ENCODE results near the gene FRMD4A. TPM values are rescaled to one million over a fixed set of nuclear protein-coding genes. Genes with fewer than 3 reads are reported as not detected.

The FRMD4A gene
- total RNA-seq, 1 experiment from 2014 or later: 19.6 TPM

GRCh38 chr10:13630231-13630630 lies 700.5 kb downstream of the FRMD4A start:
- Mint-ChIP-seq H3K4me3 (no peak overlapping the region), H3K27ac (no peak overlapping the region), H3K4me1 (peaks cover 6 to 14% of the 10 kb centered on the region in 2 experiments; a peak in 3 of 4 replicates), H3K9me3 (no peaks in the 10 kb centered on the region; a peak in 1 of 5 replicates), H3K36me3 (ENCODE audit: insufficient read depth in 1 of 3, low read depth in 3 of 3) (peaks cover 0 to 6% (median 0%) of the 10 kb centered on the region in 3 experiments; a peak in 2 of 7 replicates), H3K27me3 (ENCODE audit: low read depth) (no peaks in the 10 kb centered on the region)
- no peak overlapping the region for H2BK12ac ChIP-seq (ENCODE audit: insufficient read length, low read depth, low read length)
- no peak overlapping the region for H2BK120ac ChIP-seq (ENCODE audit: low read depth, low read length, poor library complexity, severe bottlenecking)
- H2AFZ ChIP-seq (ENCODE audit: low read length): no peak overlapping the region
- H4K5ac ChIP-seq (ENCODE audit: insufficient read length, low read depth, low read length): no peak overlapping the region
- DNase-seq: no peak
- no peak for TF ChIP-seq CTCF (conservative IDR thresholded peaks at IDR 0.05)
- no peak overlapping the region for H3K23ac ChIP-seq (ENCODE audit: insufficient read length, low read depth, low read length)
- H4K91ac ChIP-seq (ENCODE audit: insufficient read length, low read depth, low read length): no peak overlapping the region
- no peak overlapping the region for H2BK5ac ChIP-seq (ENCODE audit: insufficient read length, low read length)
- no peak overlapping the region for H3K27ac ChIP-seq (ENCODE audit: insufficient read length, low read depth, low read length)
- H3K4ac ChIP-seq (ENCODE audit: low read depth, low read length): no peak overlapping the region
- no peaks in the 10 kb centered on the region for H3K79me1 ChIP-seq (ENCODE audit: insufficient read depth, low read depth, low read length, poor library complexity, severe bottlenecking)
- no peak overlapping the region for H3T11ph ChIP-seq (ENCODE audit: low read length)
- H3K27me3 ChIP-seq (ENCODE audit: insufficient read depth, low read length): no peaks in the 10 kb centered on the region
- H3K4me1 ChIP-seq (ENCODE audit: insufficient read depth, low read length): peaks cover 5% of the 10 kb centered on the region
- H3K56ac ChIP-seq (ENCODE audit: insufficient read length, low read depth, low read length): no peak overlapping the region
- no peak overlapping the region for H2AK5ac ChIP-seq (ENCODE audit: insufficient read length, low read length)
- no peak overlapping the region for H2BK15ac ChIP-seq (ENCODE audit: low read depth, low read length)
- no peak overlapping the region for H4K8ac ChIP-seq (replicated peaks; ENCODE audit: insufficient read length, low read depth, low read length)
- H3K9ac ChIP-seq (ENCODE audit: extremely low read depth, insufficient read length, low read length): no peak overlapping the region
- H3K23me2 ChIP-seq (ENCODE audit: insufficient read length, low read depth, low read length, poor library complexity, severe bottlenecking): no peaks in the 10 kb centered on the region
- no peaks in the 10 kb centered on the region for H3K9me3 ChIP-seq (ENCODE audit: control insufficient read depth, low read depth, low read length)
- no peak overlapping the region for H3K18ac ChIP-seq (ENCODE audit: insufficient read length, low read depth, low read length)
- no peak overlapping the region for H3K14ac ChIP-seq (ENCODE audit: insufficient read depth, low read length)
- H4K20me1 ChIP-seq (ENCODE audit: control insufficient read depth, insufficient read depth, insufficient read length): no peaks in the 10 kb centered on the region
- H3K79me2 ChIP-seq (ENCODE audit: insufficient read depth, low read length): no peaks in the 10 kb centered on the region
- no peak overlapping the region for H2BK20ac ChIP-seq (ENCODE audit: low read depth, low read length, poor library complexity, severe bottlenecking)
- H3K4me2 ChIP-seq (ENCODE audit: insufficient read depth, insufficient read length, low read length): no peak overlapping the region

All from H9 (cell line).